SK-N-SH (cell line): ENCODE measurements around the gene ABCC4. TPM values are rescaled to one million over a fixed set of nuclear protein-coding genes. Genes with fewer than 3 reads are reported as not detected.
A peak's percentile ranks its signal among the peaks of the same experiment; 100 is the strongest.

Source experiments
- CTCF ChIA-PET: fragments of 300-600, 350-600 bp; formaldehyde crosslinking; extraction: SDS; loops from one replicate; lab custom pipeline; 2021; lab: Yijun Ruan, JAX
- POLR2A ChIA-PET: fragments of 350-600 bp; sonication (Branson Sonifier 250); formaldehyde crosslinking; extraction: SDS; loops from one replicate; lab custom pipeline; 2020; ENCODE audit warnings: antibody characterized with exemption, inconsistent platforms; lab: Yijun Ruan, JAX
- DNase-seq: peaks from one replicate; pipeline ENCODE4 v3.0.0; 2012
- H2AFZ ChIP-seq: fragments of 200-600 bp; sonication (generic); 2 replicates; pipeline ENCODE4 v1.8.1; 2016; ENCODE audit warnings: antibody characterized with exemption, mild to moderate bottlenecking, low read depth
- H3F3A ChIP-seq: fragments of 200-600 bp; sonication (generic); replicated peaks from 2 replicates; pipeline ENCODE3; 2016; ENCODE audit warnings: antibody characterized with exemption, mild to moderate bottlenecking; ENCODE audit not compliant: insufficient read depth
- H3K27ac ChIP-seq, 2 experiments: fragments of 200-500 bp in 1 of 2; fragments of 200-600 bp in 1 of 2; sonication (Bioruptor generic) in 1 of 2; sonication (generic), shearing (Covaris generic) in 1 of 2; 2 replicates each; pipeline versions ENCODE4 v1.5.1 to v1.6.1; 2014 to 2016; ENCODE audit warnings: low read depth in 2 of 2, inconsistent platforms in 1 of 2, low read length in 1 of 2, mild to moderate bottlenecking in 1 of 2, mixed read lengths in 1 of 2
- H3K27me3 ChIP-seq: fragments of 200-600 bp; sonication (generic), shearing (Covaris generic); 2 replicates; pipeline ENCODE4 v1.6.1; 2016; ENCODE audit warnings: mixed run types; ENCODE audit not compliant: insufficient read depth
- H3K36me3 ChIP-seq, 2 experiments: fragments of 200-500 bp in 1 of 2; fragments of 200-600 bp in 1 of 2; sonication (Bioruptor generic) in 1 of 2; sonication (generic) in 1 of 2; replicated peaks in 1 of 2; 2 replicates each; pipeline versions ENCODE3 to v1.5.1; 2014 to 2016; ENCODE audit warnings: low read length in 1 of 2, mild to moderate bottlenecking in 1 of 2; ENCODE audit not compliant: insufficient read depth in 2 of 2, control insufficient read depth in 1 of 2
- H3K4me1 ChIP-seq, 2 experiments: fragments of 200-500 bp in 1 of 2; fragments of 200-600 bp in 1 of 2; sonication (Bioruptor generic) in 1 of 2; sonication (generic), shearing (Covaris generic) in 1 of 2; 2 replicates each; pipeline versions ENCODE4 v1.5.1 to v1.6.1; 2014 to 2016; ENCODE audit warnings: low read depth in 1 of 2, low read length in 1 of 2, mixed run types in 1 of 2; ENCODE audit not compliant: insufficient read depth in 2 of 2, control insufficient read depth in 1 of 2
- H3K4me2 ChIP-seq: fragments of 200-600 bp; sonication (generic), shearing (Covaris generic); 2 replicates; pipeline ENCODE4 v1.6.1; 2017; ENCODE audit warnings: mixed run types
- H3K4me3 ChIP-seq, 2 experiments: fragments of 200-500 bp in 1 of 2; fragments of 200-600 bp in 1 of 2; sonication (Bioruptor generic) in 1 of 2; sonication (generic), shearing (Covaris generic) in 1 of 2; 2 replicates each; pipeline versions ENCODE4 v1.5.1 to v1.8.1; 2014 to 2016; ENCODE audit warnings: low read depth in 2 of 2, inconsistent platforms in 1 of 2, low read length in 1 of 2, mild to moderate bottlenecking in 1 of 2, mixed read lengths in 1 of 2, moderate library complexity in 1 of 2
- H3K79me2 ChIP-seq: fragments of 200-600 bp; sonication (generic); 2 replicates; pipeline ENCODE4 v1.8.1; 2017; ENCODE audit warnings: mild to moderate bottlenecking; ENCODE audit not compliant: insufficient read depth
- H3K9ac ChIP-seq: fragments of 200-600 bp; sonication (generic); 2 replicates; pipeline ENCODE4 v1.6.1; 2017; ENCODE audit warnings: mixed run types
- H3K9me2 ChIP-seq: fragments of 200-600 bp; sonication (generic); 2 replicates; pipeline ENCODE4 v1.6.1; 2017; ENCODE audit warnings: mixed run types
- H3K9me3 ChIP-seq: fragments of 200-600 bp; sonication (generic); 2 replicates; pipeline ENCODE4 v1.6.1; 2017; ENCODE audit warnings: mixed run types, mild to moderate bottlenecking, moderate library complexity
- H4K20me1 ChIP-seq: fragments of 200-600 bp; sonication (generic); 2 replicates; pipeline ENCODE4 v1.6.1; 2017; ENCODE audit warnings: mild to moderate bottlenecking, mixed run types; ENCODE audit not compliant: insufficient read depth
- CHD2 ChIP-seq: fragments of 150-350 bp; IDR thresholded peaks from 2 replicates; pipeline ENCODE4 v1.6.1; 2018; ENCODE audit warnings: low read length; ENCODE audit not compliant: partially characterized antibody
- EZH2phosphoT487 ChIP-seq: fragments of 200-600 bp; sonication (generic); IDR thresholded peaks from 2 replicates; pipeline ENCODE4 v1.6.1; 2017; ENCODE audit warnings: low read depth, mixed run types, mild to moderate bottlenecking, antibody characterized with exemption, moderate library complexity, borderline replicate concordance
- FOSL2 ChIP-seq: IDR thresholded peaks from 2 replicates; pipeline ENCODE4 v1.4.0; 2012; ENCODE audit warnings: low read depth, mild to moderate bottlenecking, moderate library complexity, borderline replicate concordance
- FOXJ3 ChIP-seq: sonication (generic); formaldehyde crosslinking; IDR thresholded peaks from 2 replicates; pipeline ENCODE4 v1.5.1; 2020; ENCODE audit warnings: mild to moderate bottlenecking, missing genetic modification reagents
- FOXM1 ChIP-seq: IDR thresholded peaks from 2 replicates; pipeline ENCODE4 v1.4.0; 2012; ENCODE audit warnings: low read depth, mild to moderate bottlenecking
- GABPA ChIP-seq: IDR thresholded peaks from 2 replicates; pipeline ENCODE4 v1.4.0; 2012; ENCODE audit warnings: low read depth, mild to moderate bottlenecking
- MXI1 ChIP-seq: IDR thresholded peaks from 2 replicates; pipeline ENCODE4 v1.6.1; 2012; ENCODE audit warnings: mild to moderate bottlenecking, low read depth, low read length, improper control_type of control experiment
- NRF1 ChIP-seq: IDR thresholded peaks from 2 replicates; pipeline ENCODE4 v1.6.1; 2012; ENCODE audit warnings: low read depth, mild to moderate bottlenecking, low read length
- PBX3 ChIP-seq: IDR thresholded peaks from 2 replicates; pipeline ENCODE4; 2012
- RCOR1 ChIP-seq: fragments of 150-350 bp; IDR thresholded peaks from 2 replicates; pipeline ENCODE4 v1.6.1; 2017; ENCODE audit warnings: antibody characterized with exemption, low read length
- SIN3A ChIP-seq: IDR thresholded peaks from 2 replicates; pipeline ENCODE4 v1.6.1; 2012; ENCODE audit warnings: low read depth, mild to moderate bottlenecking, low read length, moderate library complexity, borderline replicate concordance
- SMC3 ChIP-seq: IDR thresholded peaks from 2 replicates; pipeline ENCODE4 v1.6.1; 2012; ENCODE audit warnings: low read depth, low read length, improper control_type of control experiment
- TAF1 ChIP-seq: IDR thresholded peaks from 2 replicates; pipeline ENCODE4 v1.6.1; 2012; ENCODE audit warnings: low read depth, mild to moderate bottlenecking, low read length, moderate library complexity, borderline replicate concordance
- USF1 ChIP-seq: IDR thresholded peaks from 2 replicates; pipeline ENCODE4 v1.4.0; 2012; ENCODE audit warnings: low read depth, borderline replicate concordance
- USF2 ChIP-seq: fragments of 150-350 bp; IDR thresholded peaks from 2 replicates; pipeline ENCODE4 v1.6.1; 2017; ENCODE audit warnings: antibody characterized with exemption, low read length, low read depth, borderline replicate concordance
- WGBS: methylation state at CpG from one replicate; pipeline ENCODE4 v1.1.6; 2017; ENCODE audit warnings: low lambda C conversion rate; 5-methylcytosine and 5-hydroxymethylcytosine counted together
- polyA plus RNA-seq, 3 experiments: library from polyadenylated mRNA; depleted of rRNA; stranded (reverse); fragments of >200 nt; gene quantifications; 2 replicates each; pipeline ENCODE4 v1.2.3, GENCODE V29; 2012
- TF ChIP-seq, protein P1 (sequence below): IDR thresholded peaks from 2 replicates; pipeline ENCODE4 v1.6.1; 2012; ENCODE audit warnings: mild to moderate bottlenecking, low read depth, low read length, moderate library complexity

Gene ABCC4
- polyA plus RNA-seq, 1 of the 3 experiments (the other 2 are of a cell fraction), result 7.8 TPM

- 93% methylated on average over 6 of the region's 6 CpGs for WGBS
- H3K27ac ChIP-seq, result peak overlapping the region in 1 of 2 experiments; percentile 90; a peak in 2 of 4 replicates
- TF ChIP-seq FOSL2 (no peak), PBX3 (no peak), SIN3A (no peak), FOXM1 (no peak), USF2 (no peak), TAF1 (no peak), FOXJ3 (CRISPR knock-in tag) (no peak), EZH2phosphoT487 (no peak), MXI1 (no peak), NRF1 (no peak), RCOR1 (no peak), USF1 (no peak), GABPA (no peak)
- no peaks in the 10 kb centered on the region for H3K79me2 ChIP-seq
- peaks cover 27% of the 10 kb centered on the region for H3F3A ChIP-seq
- H3K9ac ChIP-seq, result peak overlapping the region; percentile 39; the same call in 1 of the 2 replicates
- no peaks in the 10 kb centered on the region for H3K9me2 ChIP-seq
- H3K9me3 ChIP-seq, result peaks cover 10% of the 10 kb centered on the region; the same call in 1 of the 2 replicates
- no peaks in the 10 kb centered on the region for H4K20me1 ChIP-seq
- peaks cover 0 to 27% of the 10 kb centered on the region in 2 experiments for H3K36me3 ChIP-seq
- no peaks in the 10 kb centered on the region for H3K27me3 ChIP-seq
- H3K4me2 ChIP-seq, result peak overlapping the region; percentile 45; the same call in 1 of the 2 replicates
- H3K4me1 ChIP-seq, result peaks cover 0 to 14% of the 10 kb centered on the region in 2 experiments; a peak in 2 of 4 replicates
- ChIA-PET CTCF (no interaction called here), POLR2A (no interaction called here)
- no peak overlapping the region for H2AFZ ChIP-seq
- H3K4me3 ChIP-seq, result no peak overlapping the region
- DNase-seq, result no peak
Observed at GRCh38 chr13:95099541-95099940, 201.7 kb downstream of the ABCC4 start.

- Histone ChIP-seq H3K4me2 (no peak overlapping the region), H3K4me3 (no peak overlapping the region), H4K20me1 (no peaks in the 10 kb centered on the region), H3F3A (peaks cover 27% of the 10 kb centered on the region), H3K79me2 (no peaks in the 10 kb centered on the region), H3K36me3 (peaks cover 0 to 24% of the 10 kb centered on the region in 2 experiments), H3K27me3 (no peaks in the 10 kb centered on the region), H3K27ac (peak overlapping the region in 1 of 2 experiments; percentile 90; a peak in 2 of 4 replicates), H3K9me3 (peaks cover 10% of the 10 kb centered on the region; the same call in 1 of the 2 replicates), H3K4me1 (peaks cover 0 to 14% of the 10 kb centered on the region in 2 experiments; a peak in 2 of 4 replicates), H3K9ac (no peak overlapping the region), H2AFZ (no peak overlapping the region), H3K9me2 (no peaks in the 10 kb centered on the region)
- ChIA-PET POLR2A (no interaction called here), CTCF (no interaction called here)
- WGBS, result 93% methylated on average over 2 of the region's 2 CpGs
- DNase-seq, result no peak
- no peak for TF ChIP-seq SMC3
- no peak for TF ChIP-seq FOXJ3 (CRISPR knock-in tag)
- no peak for TF ChIP-seq USF1
- TF ChIP-seq CHD2, result no peak
- no peak for TF ChIP-seq EZH2phosphoT487
- TF ChIP-seq, protein P1, sequence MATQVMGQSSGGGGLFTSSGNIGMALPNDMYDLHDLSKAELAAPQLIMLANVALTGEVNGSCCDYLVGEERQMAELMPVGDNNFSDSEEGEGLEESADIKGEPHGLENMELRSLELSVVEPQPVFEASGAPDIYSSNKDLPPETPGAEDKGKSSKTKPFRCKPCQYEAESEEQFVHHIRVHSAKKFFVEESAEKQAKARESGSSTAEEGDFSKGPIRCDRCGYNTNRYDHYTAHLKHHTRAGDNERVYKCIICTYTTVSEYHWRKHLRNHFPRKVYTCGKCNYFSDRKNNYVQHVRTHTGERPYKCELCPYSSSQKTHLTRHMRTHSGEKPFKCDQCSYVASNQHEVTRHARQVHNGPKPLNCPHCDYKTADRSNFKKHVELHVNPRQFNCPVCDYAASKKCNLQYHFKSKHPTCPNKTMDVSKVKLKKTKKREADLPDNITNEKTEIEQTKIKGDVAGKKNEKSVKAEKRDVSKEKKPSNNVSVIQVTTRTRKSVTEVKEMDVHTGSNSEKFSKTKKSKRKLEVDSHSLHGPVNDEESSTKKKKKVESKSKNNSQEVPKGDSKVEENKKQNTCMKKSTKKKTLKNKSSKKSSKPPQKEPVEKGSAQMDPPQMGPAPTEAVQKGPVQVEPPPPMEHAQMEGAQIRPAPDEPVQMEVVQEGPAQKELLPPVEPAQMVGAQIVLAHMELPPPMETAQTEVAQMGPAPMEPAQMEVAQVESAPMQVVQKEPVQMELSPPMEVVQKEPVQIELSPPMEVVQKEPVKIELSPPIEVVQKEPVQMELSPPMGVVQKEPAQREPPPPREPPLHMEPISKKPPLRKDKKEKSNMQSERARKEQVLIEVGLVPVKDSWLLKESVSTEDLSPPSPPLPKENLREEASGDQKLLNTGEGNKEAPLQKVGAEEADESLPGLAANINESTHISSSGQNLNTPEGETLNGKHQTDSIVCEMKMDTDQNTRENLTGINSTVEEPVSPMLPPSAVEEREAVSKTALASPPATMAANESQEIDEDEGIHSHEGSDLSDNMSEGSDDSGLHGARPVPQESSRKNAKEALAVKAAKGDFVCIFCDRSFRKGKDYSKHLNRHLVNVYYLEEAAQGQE, result no peak
- TF ChIP-seq FOXM1, result no peak
- TF ChIP-seq GABPA, result no peak
- TF ChIP-seq FOSL2, result no peak
- no peak for TF ChIP-seq MXI1
- TF ChIP-seq, all 33 proteins: peak for 0
Observed at GRCh38 chr13:95098916-95099315, 202.3 kb downstream of the ABCC4 start.
